Measurements from ENCODE around the gene CCT6A.
"Not testable (repeated sequence)": the region's sequence is repeated elsewhere in the genome, so short reads cannot be mapped to it uniquely, and the experiment has no call there.

- not testable (repeated sequence) for TF ChIP-seq CTCF (IDR thresholded peaks at IDR 0.05; ENCODE audit: borderline replicate concordance, extremely low read depth, low read length, poor library complexity, severe bottlenecking); EZH2 (IDR thresholded peaks at IDR 0.05; ENCODE audit: borderline replicate concordance, low read depth, low read length, severe bottlenecking)
Measured at GRCh38 chr7:56104138-56104537, 52.6 kb downstream of the CCT6A start.

Data from DND-41 (cell line).